Stimulated activated CD8-positive, alpha-beta memory T cell treated with anti-CD3 and anti-CD28 coated beads, Interleukin-4, amount 100 ng/mL, for 48 hours (primary cell): ENCODE results near the gene BLVRB.
"Not testable (repeated sequence)": the region's sequence is repeated elsewhere in the genome, so short reads cannot be mapped to it uniquely, and the experiment has no call there.

Source experiments
- DNase-seq: peaks from one replicate; pipeline ENCODE4 v3.0.0-alpha.2; 2020

Gene BLVRB

DNA sequence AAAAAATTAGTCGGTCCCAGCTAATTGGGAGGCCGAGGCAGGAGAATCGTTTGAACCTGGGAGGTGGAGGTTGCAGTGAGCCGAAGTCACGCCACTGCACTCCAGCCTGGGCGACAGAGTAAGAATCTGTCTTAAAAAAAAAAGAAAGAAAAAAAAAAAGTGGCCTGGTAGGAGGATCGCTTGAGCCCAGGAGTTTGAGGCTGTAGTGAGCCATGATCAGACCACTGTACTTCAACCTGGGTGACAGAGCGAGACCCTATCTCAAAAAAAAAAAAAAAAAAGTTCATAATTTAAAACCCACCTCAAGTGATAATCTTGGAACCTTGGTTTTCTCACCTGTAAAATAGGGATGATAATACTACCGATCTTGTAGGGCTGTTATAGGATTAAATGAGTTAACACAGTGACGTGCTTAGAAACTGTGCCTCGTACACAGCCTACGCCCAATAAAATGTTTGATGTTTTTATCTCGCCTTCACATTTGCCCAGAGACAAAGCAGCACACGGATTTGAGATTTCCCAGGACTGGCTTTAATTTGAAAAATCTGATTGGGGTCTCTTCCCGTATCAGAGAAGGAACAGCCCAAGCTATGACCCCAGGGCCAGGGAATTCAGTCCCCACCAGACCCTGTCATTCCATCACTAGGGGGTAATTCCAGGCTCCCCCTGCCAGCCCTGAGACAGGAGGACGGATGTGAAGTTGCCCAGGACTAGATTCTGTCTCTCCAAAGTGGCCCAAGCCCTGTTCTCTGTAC, 43.4 kb downstream of the BLVRB start:
- no peak for DNase-seq

DNA sequence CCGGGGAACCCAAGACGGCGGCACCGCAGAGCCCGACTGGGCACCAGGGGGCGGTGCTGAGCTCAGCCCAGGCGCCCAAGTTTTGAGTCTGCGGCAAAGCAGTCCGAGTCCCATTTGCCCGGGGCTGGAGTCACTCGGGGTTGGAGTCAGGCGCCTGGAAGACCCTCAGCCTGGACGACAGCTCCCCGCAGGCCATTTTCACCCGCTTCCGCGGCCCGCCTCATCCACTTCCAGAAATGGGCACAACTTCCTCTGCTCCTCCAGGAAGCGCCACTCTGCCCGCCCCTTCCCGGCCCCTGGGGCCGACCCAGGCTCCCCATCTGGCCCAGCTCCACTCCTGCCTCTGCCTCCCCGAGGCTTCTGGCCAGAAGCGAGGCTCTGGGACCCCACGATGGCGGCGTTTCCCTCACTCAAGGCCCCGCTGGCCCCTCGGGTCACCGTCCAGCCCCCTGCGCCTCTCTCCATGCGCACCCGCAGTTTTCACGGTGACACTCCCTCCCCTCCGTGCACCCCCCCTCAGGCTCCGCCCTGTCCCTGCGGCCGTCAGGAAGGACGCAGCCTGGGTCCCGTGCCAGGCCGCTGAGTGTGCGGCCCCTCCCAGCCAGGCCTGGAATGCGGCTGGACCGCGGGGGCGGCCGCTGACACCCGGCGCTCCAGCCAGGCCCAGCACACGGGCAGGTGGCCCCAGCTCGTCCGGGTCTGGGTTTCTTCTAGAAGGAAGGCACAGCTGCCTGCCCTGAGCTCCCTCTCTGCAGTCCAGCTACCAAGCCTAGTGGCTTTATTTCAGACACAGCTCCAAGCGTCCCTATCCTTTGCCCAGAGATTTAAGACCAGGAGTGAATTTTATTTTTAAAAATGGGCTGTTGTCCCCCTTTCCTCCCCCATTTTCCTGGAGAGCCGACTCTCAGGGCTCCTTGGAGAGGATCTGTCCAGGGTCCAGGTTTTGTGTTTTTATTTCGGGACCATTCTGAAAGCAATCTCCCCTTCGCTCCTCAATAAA, 44.5 kb downstream of the BLVRB start:
- DNase-seq, result peak; percentile 83

DNA sequence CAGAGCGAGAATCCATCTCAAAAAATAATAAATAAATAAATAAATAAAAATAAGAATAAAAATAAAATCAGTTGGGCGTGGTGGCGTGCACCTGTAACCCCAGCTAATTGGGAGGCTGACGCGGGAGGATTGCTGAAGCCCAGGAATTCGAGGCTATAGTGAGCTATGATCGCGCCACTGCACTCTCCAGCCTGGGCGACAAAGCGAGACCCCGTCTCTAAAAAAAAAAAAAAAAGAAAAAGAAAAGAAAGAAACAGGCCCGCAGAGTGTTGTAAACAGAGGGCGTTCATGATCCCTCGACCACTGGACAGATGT, 45.1 kb downstream of the BLVRB start:
- DNase-seq, result no peak

DNA sequence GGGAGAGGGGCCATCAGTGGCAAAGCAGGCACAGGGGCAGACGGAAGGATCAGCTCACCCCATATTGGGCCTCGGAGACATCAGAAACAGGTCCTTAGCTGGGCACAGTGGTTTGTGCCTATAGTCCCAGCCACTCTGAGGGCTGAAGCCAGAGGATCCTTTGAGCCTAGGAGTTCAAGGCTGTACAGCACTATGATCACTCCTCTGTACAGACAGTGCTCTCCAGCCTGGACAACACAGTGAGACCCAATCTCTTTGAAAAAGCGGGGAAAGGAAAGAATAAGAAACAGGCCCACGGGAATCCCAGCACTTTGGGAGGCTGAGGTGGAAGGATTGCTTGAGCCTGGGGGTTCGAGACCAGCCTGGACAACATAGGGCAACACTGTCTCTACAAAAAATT, 45.8 kb downstream of the BLVRB start:
- no peak for DNase-seq

DNA sequence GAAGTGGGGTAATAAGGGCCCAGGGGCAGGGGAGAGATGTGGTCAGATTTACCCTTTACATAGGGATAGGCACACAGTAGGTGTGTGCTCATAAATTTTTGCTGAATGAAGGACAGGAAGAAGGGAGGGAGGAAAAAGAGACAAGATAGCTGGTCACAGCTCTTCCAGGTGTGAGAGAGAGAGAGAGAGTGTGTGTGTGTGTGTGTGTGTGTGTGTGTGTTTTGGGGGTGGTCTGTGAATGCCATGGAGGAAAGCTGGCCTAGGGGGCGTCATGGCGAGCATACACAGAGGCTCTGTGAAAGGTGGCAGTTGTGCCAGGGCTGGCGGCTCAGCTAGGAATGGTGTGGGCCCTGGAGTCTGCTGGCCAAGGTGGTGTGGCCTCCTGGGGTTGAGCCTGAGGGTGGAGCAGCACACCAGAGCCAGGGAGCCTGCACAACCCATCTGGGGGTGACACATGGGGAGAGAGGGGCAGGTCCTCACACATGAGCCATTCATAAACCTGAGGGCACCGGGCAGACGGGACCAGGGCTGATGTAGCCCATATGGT, 46.4 kb downstream of the BLVRB start:
- DNase-seq, result no peak

GRCh38 chr19:40418040-40418439, 47.5 kb downstream of the BLVRB start:
- no peak for DNase-seq

DNA sequence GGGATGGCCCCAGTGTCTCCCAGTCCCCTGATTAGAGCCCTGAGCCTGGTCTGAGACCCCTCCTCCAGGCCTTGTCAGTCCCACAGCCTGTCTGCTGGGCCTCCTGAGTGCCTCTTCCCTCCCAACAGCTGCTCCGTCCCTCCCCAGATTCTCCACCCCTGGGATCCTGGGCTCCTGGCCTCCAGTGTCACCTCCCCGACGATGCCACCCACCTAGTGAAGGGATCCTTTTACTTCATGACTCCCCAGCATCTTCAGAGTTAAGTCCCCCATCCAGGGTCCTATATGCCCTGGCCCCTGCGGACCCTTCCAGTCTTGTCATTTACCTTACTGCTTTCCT, 47.9 kb downstream of the BLVRB start:
- DNase-seq, result no peak

- no peak for DNase-seq
These were observed 48.5 kb downstream of the BLVRB start for GRCh38 chr19:40416918-40417642.

DNA sequence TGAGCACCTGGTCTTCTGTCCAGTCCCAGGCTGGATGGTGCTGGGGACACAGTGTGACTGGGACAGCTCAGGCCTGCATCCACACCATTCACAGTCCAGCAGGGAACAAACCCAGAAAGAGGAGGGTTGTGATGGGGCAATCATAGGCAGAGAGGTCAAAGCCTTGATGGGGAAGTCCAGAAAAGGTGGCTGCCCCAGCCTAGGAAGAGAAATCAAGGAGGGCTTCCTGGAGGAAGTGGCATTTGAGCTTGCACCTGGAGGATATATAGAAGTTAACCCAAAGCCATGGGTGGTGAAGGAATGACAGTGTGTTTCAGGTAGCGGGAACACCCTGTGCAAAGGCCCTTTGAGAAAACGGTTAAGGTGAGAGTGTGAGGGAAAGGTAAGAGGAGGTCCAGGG, 49.8 kb downstream of the BLVRB start:
- no peak for DNase-seq

- no peak for DNase-seq
These were observed 50.7 kb downstream of the BLVRB start for GRCh38 chr19:40414542-40415535.

- no peak for DNase-seq
These were observed 52.2 kb downstream of the BLVRB start, which contains the start of gene PRX for GRCh38 chr19:40413291-40413845. PRX (minus strand) TSS chr19:40413378; CDS start chr19:40407932, 5,446 bp downstream.

- DNase-seq, result no peak
These were observed 52.7 kb downstream of the BLVRB start for GRCh38 chr19:40412866-40413265.

GRCh38 chr19:40411958-40412499, 53.5 kb downstream of the BLVRB start:
- no peak for DNase-seq

DNA sequence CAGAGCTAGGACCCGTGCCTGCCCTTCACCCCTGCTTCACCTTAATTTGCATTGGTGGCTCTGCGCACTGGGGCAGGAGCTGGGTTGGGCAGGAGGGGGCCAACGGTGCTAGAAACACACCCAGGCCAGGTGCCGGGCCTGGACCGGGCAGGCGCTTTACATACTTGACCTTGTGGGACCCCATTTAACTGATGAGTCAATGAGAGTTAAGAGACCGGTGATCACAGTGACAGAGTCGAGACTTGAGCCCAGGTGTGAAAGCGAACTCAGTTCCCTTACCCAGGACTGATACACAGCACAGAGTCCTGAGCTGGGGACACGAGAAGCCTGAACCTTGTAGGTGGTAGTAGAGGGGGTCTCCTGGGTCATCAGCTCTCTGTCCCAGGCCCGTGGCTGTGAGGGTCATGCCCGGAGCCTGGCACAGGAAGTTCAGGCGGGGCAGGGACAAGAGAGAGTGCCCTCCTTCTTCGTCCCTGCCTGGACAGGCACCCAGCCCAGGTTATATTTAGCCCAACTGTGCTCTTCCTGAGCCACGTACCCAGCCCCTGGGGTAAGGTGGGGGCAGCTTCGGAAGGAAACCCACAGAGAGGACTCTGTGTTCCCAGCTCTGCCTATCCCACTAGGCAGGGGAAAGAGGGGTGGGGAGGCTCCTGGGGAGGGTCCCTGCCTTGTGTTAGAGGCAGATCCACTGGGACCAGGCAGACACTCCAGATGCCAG, 54.3 kb downstream of the BLVRB start:
- no peak for DNase-seq

DNA sequence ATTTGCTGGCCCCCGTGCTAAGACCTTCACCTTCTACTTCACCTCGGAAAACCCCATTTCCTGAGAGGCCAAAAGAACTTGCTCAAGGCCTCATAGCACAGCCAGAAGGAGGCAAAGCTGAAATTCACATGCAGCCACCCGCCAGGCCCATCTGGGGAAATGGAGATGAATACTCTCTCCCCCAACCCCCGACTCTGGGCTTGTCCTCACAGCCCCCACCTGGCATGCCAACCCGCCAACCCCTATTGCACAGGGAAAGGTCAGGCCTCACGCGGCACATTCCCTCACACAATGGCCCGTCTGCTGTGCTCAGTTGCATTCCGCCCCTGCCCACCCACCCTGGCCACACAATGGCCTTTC, 55.5 kb downstream of the BLVRB start:
- no peak for DNase-seq

- DNase-seq, result not testable (repeated sequence)
These were observed 57.0 kb downstream of the BLVRB start for GRCh38 chr19:40408598-40408925.

DNA sequence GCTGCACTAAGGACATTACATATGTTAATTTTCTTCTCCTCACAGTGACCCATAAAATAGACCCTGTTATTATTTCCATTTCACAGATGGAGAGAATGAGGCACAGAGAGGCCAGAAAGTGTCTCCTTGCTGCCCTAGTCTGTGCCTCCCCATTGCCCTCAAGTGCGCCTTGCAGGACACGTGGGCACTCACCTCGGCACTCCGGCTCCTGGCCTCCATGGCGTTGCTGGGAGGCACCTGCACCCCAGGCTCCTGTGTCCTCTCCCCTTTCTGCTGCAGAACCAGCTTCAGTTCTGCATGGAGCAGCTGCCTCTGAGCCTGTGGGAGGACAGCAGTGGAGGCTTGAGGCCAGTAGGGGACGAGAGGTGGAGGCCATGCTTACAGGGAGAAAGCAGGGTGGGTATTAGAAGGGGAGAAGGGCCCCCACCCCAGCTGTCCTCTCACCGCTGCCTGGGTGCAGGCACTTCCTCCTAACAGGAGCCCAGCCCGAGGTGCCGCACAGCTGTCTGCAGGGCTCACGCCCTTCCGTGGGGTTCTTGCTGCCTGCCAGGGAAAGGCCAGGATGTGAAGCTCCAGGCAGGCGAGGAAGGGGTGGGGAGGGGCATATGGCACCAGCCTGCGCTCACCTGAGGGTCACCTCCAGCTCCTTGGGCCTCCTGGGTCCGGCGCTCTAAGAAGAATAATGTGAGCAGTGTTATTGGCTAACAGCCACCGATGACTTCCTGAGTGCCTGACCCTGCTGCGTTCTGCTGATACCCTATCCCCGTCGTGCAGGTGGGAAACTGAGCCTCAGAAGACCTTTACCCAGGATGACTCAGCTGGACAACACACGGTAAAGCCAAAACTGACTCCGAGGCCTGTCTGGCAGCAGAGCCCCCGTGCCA, 57.6 kb downstream of the BLVRB start:
- DNase-seq, result no peak

- DNase-seq, result peak; percentile 91
These were observed 62.1 kb downstream of the BLVRB start for GRCh38 chr19:40403262-40403984.

GRCh38 chr19:40400559-40400958, 65.0 kb downstream of the BLVRB start:
- DNase-seq, result no peak
